Neural cell (in vitro differentiated cells): ENCODE results near the gene CALHM1. TPM values are rescaled to one million over a fixed set of nuclear protein-coding genes. Genes with fewer than 3 reads are reported as not detected.

Experiments used
- H2AFZ ChIP-seq: fragments of 200-600, 300-800 bp; sonication (generic), shearing (Covaris generic); 2 replicates; pipeline ENCODE4 v1.6.0; 2014; ENCODE audit warnings: low read depth, mild to moderate bottlenecking, antibody characterized with exemption, low read length, moderate library complexity
- H3F3A ChIP-seq: fragments of 200-600 bp; shearing (Covaris generic); 2 replicates; pipeline ENCODE4 v1.6.1; 2016; ENCODE audit warnings: mild to moderate bottlenecking, moderate library complexity, mixed read lengths, antibody characterized with exemption, low read length; ENCODE audit not compliant: insufficient read depth, poor library complexity, severe bottlenecking
- H3K27ac ChIP-seq: fragments of 200-600, 300-800 bp; sonication (generic), shearing (Covaris generic); 2 replicates; pipeline ENCODE4 v1.5.1; 2014; ENCODE audit warnings: mild to moderate bottlenecking, low read length, moderate library complexity
- H3K27me3 ChIP-seq: fragments of 300-800, 200-600 bp; sonication (generic), shearing (Covaris generic); 2 replicates; pipeline ENCODE4 v1.6.0; 2014; ENCODE audit warnings: mild to moderate bottlenecking, low read depth, low read length, moderate library complexity; ENCODE audit not compliant: insufficient read depth
- H3K36me3 ChIP-seq: fragments of 300-800, 200-600 bp; sonication (generic), shearing (Covaris generic); 2 replicates; pipeline ENCODE4 v1.5.1; 2014; ENCODE audit warnings: mild to moderate bottlenecking, antibody characterized with exemption, low read length, moderate library complexity; ENCODE audit not compliant: insufficient read depth
- H3K4me2 ChIP-seq: fragments of 300-800, 200-600 bp; sonication (generic), shearing (Covaris generic); 2 replicates; pipeline ENCODE4 v1.6.0; 2014; ENCODE audit warnings: mild to moderate bottlenecking, low read length
- H3K4me3 ChIP-seq: fragments of 300-800, 200-600 bp; sonication (generic), shearing (Covaris generic); 2 replicates; pipeline ENCODE4 v1.5.1; 2014; ENCODE audit warnings: mild to moderate bottlenecking, low read length, moderate library complexity
- H3K79me2 ChIP-seq: fragments of 200-600 bp; shearing (Covaris generic); replicated peaks from 2 replicates; pipeline ENCODE4 v1.6.0; 2014; ENCODE audit warnings: mild to moderate bottlenecking, low read length, moderate library complexity; ENCODE audit not compliant: insufficient read depth
- H3K9ac ChIP-seq: fragments of 300-800, 200-600 bp; sonication (generic), shearing (Covaris generic); 2 replicates; pipeline ENCODE4 v1.6.1; 2016; ENCODE audit warnings: mild to moderate bottlenecking, low read length, mixed read lengths
- H3K9me2 ChIP-seq: fragments of 200-600 bp; shearing (Covaris generic); 2 replicates; pipeline ENCODE4 v1.6.1; 2016; ENCODE audit warnings: mild to moderate bottlenecking, low read length, mixed read lengths; ENCODE audit not compliant: insufficient read depth
- H3K9me3 ChIP-seq: fragments of 200-600, 300-800 bp; sonication (generic), shearing (Covaris generic); 2 replicates; pipeline ENCODE4 v1.6.1; 2016; ENCODE audit warnings: mild to moderate bottlenecking, mixed run types, low read length, moderate library complexity, mixed read lengths
- H4K20me1 ChIP-seq: fragments of 200-600 bp; shearing (Covaris generic); 2 replicates; pipeline ENCODE4 v1.6.1; 2016; ENCODE audit warnings: mild to moderate bottlenecking, mixed run types; ENCODE audit not compliant: insufficient read depth
- CTCF ChIP-seq: fragments of 450-650 bp; IDR thresholded peaks from 2 replicates; pipeline ENCODE4 v1.5.1; 2014; ENCODE audit warnings: antibody characterized with exemption, mild to moderate bottlenecking, moderate library complexity; ENCODE audit not compliant: poor library complexity, severe bottlenecking
- EP300 ChIP-seq: fragments of 450-650 bp; conservative IDR thresholded peaks from 2 replicates; pipeline ENCODE4 v1.6.1; 2014; ENCODE audit warnings: antibody characterized with exemption, mild to moderate bottlenecking, moderate library complexity; ENCODE audit not compliant: poor library complexity, severe bottlenecking
- EZH2 ChIP-seq: fragments of 200-600, 300-800 bp; shearing (Covaris generic), sonication (generic); IDR thresholded peaks from 2 replicates; pipeline ENCODE4 v1.6.1; 2014; ENCODE audit warnings: antibody characterized with exemption, low read length, borderline replicate concordance, mild to moderate bottlenecking; ENCODE audit not compliant: insufficient read depth, poor library complexity, severe bottlenecking
- MXI1 ChIP-seq: fragments of 450-650 bp; conservative IDR thresholded peaks from 2 replicates; pipeline ENCODE4 v1.6.1; 2014; ENCODE audit warnings: antibody characterized with exemption, mild to moderate bottlenecking; ENCODE audit not compliant: poor library complexity, severe bottlenecking
- POLR2AphosphoS5 ChIP-seq: IDR thresholded peaks from 2 replicates; pipeline ENCODE4 v1.6.1; 2012
- RAD21 ChIP-seq: fragments of 450-650 bp; conservative IDR thresholded peaks from 2 replicates; pipeline ENCODE4 v1.6.1; 2014; ENCODE audit warnings: antibody characterized with exemption, mild to moderate bottlenecking, moderate library complexity
- REST ChIP-seq: IDR thresholded peaks from 2 replicates; pipeline ENCODE4 v1.6.1; 2012; ENCODE audit warnings: borderline replicate concordance
- SMC3 ChIP-seq: fragments of 450-650 bp; conservative IDR thresholded peaks from 2 replicates; pipeline ENCODE4 v1.6.1; 2014; ENCODE audit warnings: antibody characterized with exemption, mild to moderate bottlenecking, moderate library complexity; ENCODE audit not compliant: poor library complexity
- TAF1 ChIP-seq: IDR thresholded peaks from 2 replicates; pipeline ENCODE4 v1.6.1; 2012; ENCODE audit warnings: low read depth
- polyA plus RNA-seq: library from polyadenylated mRNA; depleted of rRNA; stranded (reverse); fragments of >200 nt; gene quantifications from 2 replicates; pipeline ENCODE4 v1.2.3, GENCODE V29; 2014

CALHM1 gene
- polyA plus RNA-seq, 1 donor from 2014 or later = not detected

- Histone ChIP-seq H3K9me3 (no peaks in the 10 kb centered on the region), H3K36me3 (peaks cover 7% of the 10 kb centered on the region), H3K9ac (no peak overlapping the region), H3K9me2 (no peaks in the 10 kb centered on the region), H3K79me2 (no peaks in the 10 kb centered on the region), H3F3A (no peaks in the 10 kb centered on the region), H3K27me3 (no peaks in the 10 kb centered on the region), H4K20me1 (no peaks in the 10 kb centered on the region), H2AFZ (no peak overlapping the region), H3K27ac (no peak overlapping the region), H3K4me3 (no peak overlapping the region), H3K4me2 (no peak overlapping the region)
- TF ChIP-seq POLR2AphosphoS5 (no peak), EZH2 (no peak), SMC3 (no peak), RAD21 (no peak), CTCF (no peak), TAF1 (no peak), REST (no peak), MXI1 (no peak), EP300 (no peak)
These were observed 18.3 kb downstream of the CALHM1 start for GRCh38 chr10:103440416-103440815.

DNA sequence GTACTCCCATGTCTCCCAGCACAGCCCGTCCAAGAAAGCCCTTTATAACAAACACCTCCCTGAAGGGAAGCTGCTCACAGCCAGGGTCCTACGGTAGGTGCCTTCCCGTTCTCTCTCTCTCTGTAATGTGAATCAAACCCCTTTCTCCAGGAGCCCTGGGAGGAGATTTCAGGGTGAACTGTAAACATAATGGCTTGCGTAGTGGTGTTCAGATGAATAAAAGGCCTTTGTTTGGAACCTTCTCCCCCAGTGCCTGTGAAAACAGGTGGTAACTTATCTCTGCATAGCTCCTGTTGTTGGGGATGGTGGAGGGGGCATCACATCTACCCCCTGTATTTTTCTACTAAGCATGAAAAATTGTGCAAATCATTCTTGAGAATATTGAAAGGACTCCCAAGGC, 18.9 kb downstream of the CALHM1 start:
- Histone ChIP-seq H3K36me3 (peaks cover 7% of the 10 kb centered on the region), H3K9me2 (no peaks in the 10 kb centered on the region), H2AFZ (no peak overlapping the region), H3K4me2 (no peak overlapping the region), H3K4me3 (no peak overlapping the region), H3K27me3 (no peaks in the 10 kb centered on the region), H3K79me2 (no peaks in the 10 kb centered on the region), H3K27ac (no peak overlapping the region), H3F3A (no peaks in the 10 kb centered on the region), H3K9ac (no peak overlapping the region), H4K20me1 (no peaks in the 10 kb centered on the region), H3K9me3 (no peaks in the 10 kb centered on the region)
- TF ChIP-seq EZH2 = no peak
- TF ChIP-seq REST = no peak
- no peak for TF ChIP-seq CTCF
- TF ChIP-seq SMC3 = no peak
- TF ChIP-seq MXI1 = no peak
- no peak for TF ChIP-seq RAD21
- TF ChIP-seq TAF1 = no peak
- no peak for TF ChIP-seq POLR2AphosphoS5
- TF ChIP-seq EP300 = no peak
